NCI-H774 (cell line): ENCODE results near the gene ZDBF2.
"Not testable (repeated sequence)": the region's sequence is repeated elsewhere in the genome, so short reads cannot be mapped to it uniquely, and the experiment has no call there.

Experiments used
- DNase-seq: peaks from one replicate; lab custom pipeline; 2025; lab: John Stamatoyannopoulos, UW

Gene ZDBF2

GRCh38 chr2:206274434-206275311, at the start of gene ZDBF2:
Gene ZDBF2, plus strand, starts transcription at chr2:206274663. Its CDS starts 7,187 bp downstream, at chr2:206281850.
- peak; percentile 54 for DNase-seq

- DNase-seq: no peak
These were observed 48.8 kb upstream of the ZDBF2 start for GRCh38 chr2:206225435-206226232.

GRCh38 chr2:206228636-206229035, 45.8 kb upstream of the ZDBF2 start:
- DNase-seq: not testable (repeated sequence)

- DNase-seq: no peak
These were observed 44.8 kb upstream of the ZDBF2 start for GRCh38 chr2:206229642-206230041.

GRCh38 chr2:206230060-206230762, 44.3 kb upstream of the ZDBF2 start:
- DNase-seq: no peak

GRCh38 chr2:206231669-206232286, 42.7 kb upstream of the ZDBF2 start:
- DNase-seq: no peak

GRCh38 chr2:206232287-206233035, 42.0 kb upstream of the ZDBF2 start:
- DNase-seq: peak; percentile 25

- DNase-seq: no peak
These were observed 35.3 kb upstream of the ZDBF2 start for GRCh38 chr2:206239157-206239556.

- no peak for DNase-seq
These were observed 34.1 kb upstream of the ZDBF2 start for GRCh38 chr2:206240327-206240726.

- no peak for DNase-seq
These were observed 32.7 kb upstream of the ZDBF2 start for GRCh38 chr2:206241736-206242135.

- peak; percentile 8 for DNase-seq
These were observed 29.2 kb upstream of the ZDBF2 start for GRCh38 chr2:206245265-206245672.

- DNase-seq: no peak
These were observed 24.2 kb upstream of the ZDBF2 start for GRCh38 chr2:206250041-206250897.

- no peak for DNase-seq
These were observed 21.2 kb upstream of the ZDBF2 start for GRCh38 chr2:206253125-206253776.

- DNase-seq: no peak
These were observed 20.7 kb upstream of the ZDBF2 start for GRCh38 chr2:206253777-206254166.

- no peak for DNase-seq
These were observed 19.5 kb upstream of the ZDBF2 start for GRCh38 chr2:206255003-206255402.

GRCh38 chr2:206256706-206257205, 17.7 kb upstream of the ZDBF2 start:
- no peak for DNase-seq

GRCh38 chr2:206257350-206257749, 17.1 kb upstream of the ZDBF2 start:
- no peak for DNase-seq

GRCh38 chr2:206257861-206258260, 16.6 kb upstream of the ZDBF2 start:
- DNase-seq: no peak

- DNase-seq: not testable (repeated sequence)
These were observed 15.8 kb upstream of the ZDBF2 start for GRCh38 chr2:206258615-206259014.
